Neural cell (in vitro differentiated cells): ENCODE measurements around the gene ADAM11.
"Not testable (repeated sequence)": the region's sequence is repeated elsewhere in the genome, so short reads cannot be mapped to it uniquely, and the experiment has no call there.

ENCODE experiments used
- EP300 ChIP-seq: fragments of 450-650 bp; conservative IDR thresholded peaks from 2 replicates; pipeline ENCODE4 v1.6.1; 2014; ENCODE audit warnings: antibody characterized with exemption, mild to moderate bottlenecking, moderate library complexity; ENCODE audit not compliant: poor library complexity, severe bottlenecking
- EZH2 ChIP-seq: fragments of 200-600, 300-800 bp; shearing (Covaris generic), sonication (generic); IDR thresholded peaks from 2 replicates; pipeline ENCODE4 v1.6.1; 2014; ENCODE audit warnings: antibody characterized with exemption, low read length, borderline replicate concordance, mild to moderate bottlenecking; ENCODE audit not compliant: insufficient read depth, poor library complexity, severe bottlenecking
- MXI1 ChIP-seq: fragments of 450-650 bp; conservative IDR thresholded peaks from 2 replicates; pipeline ENCODE4 v1.6.1; 2014; ENCODE audit warnings: antibody characterized with exemption, mild to moderate bottlenecking; ENCODE audit not compliant: poor library complexity, severe bottlenecking
- POLR2AphosphoS5 ChIP-seq: IDR thresholded peaks from 2 replicates; pipeline ENCODE4 v1.6.1; 2012
- RAD21 ChIP-seq: fragments of 450-650 bp; conservative IDR thresholded peaks from 2 replicates; pipeline ENCODE4 v1.6.1; 2014; ENCODE audit warnings: antibody characterized with exemption, mild to moderate bottlenecking, moderate library complexity
- SMC3 ChIP-seq: fragments of 450-650 bp; conservative IDR thresholded peaks from 2 replicates; pipeline ENCODE4 v1.6.1; 2014; ENCODE audit warnings: antibody characterized with exemption, mild to moderate bottlenecking, moderate library complexity; ENCODE audit not compliant: poor library complexity
- TAF1 ChIP-seq: IDR thresholded peaks from 2 replicates; pipeline ENCODE4 v1.6.1; 2012; ENCODE audit warnings: low read depth
- TF ChIP-seq, protein P1 (sequence below): fragments of 450-650 bp; IDR thresholded peaks from 2 replicates; pipeline ENCODE4 v1.5.1; 2014; ENCODE audit warnings: antibody characterized with exemption, mild to moderate bottlenecking, moderate library complexity; ENCODE audit not compliant: poor library complexity, severe bottlenecking
- TF ChIP-seq, protein P2 (sequence below): IDR thresholded peaks from 2 replicates; pipeline ENCODE4 v1.6.1; 2012; ENCODE audit warnings: borderline replicate concordance

DNA sequence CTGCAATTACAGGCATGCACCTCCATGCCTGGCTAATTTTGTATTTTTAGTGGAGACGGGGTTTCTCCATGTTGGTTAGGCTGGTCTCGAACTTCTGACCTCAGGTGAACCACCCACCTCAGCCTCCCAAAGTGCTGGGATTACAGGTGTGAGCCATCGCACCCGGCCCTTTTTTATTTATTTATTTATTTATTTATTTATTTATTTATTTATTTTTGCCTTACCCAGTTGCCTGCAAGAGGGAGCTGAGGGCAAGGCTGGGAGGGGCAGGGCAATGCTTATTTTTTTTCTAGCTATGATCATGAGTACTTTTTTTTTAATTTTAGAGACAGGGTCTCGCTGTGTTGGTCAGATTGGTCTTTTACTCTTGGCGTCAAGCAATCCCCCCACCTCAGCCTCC lies 32.7 kb upstream of the ADAM11 start:
- not testable (repeated sequence) for TF ChIP-seq EP300, EZH2, POLR2AphosphoS5, SMC3, MXI1, TAF1, RAD21
- TF ChIP-seq, protein P1, sequence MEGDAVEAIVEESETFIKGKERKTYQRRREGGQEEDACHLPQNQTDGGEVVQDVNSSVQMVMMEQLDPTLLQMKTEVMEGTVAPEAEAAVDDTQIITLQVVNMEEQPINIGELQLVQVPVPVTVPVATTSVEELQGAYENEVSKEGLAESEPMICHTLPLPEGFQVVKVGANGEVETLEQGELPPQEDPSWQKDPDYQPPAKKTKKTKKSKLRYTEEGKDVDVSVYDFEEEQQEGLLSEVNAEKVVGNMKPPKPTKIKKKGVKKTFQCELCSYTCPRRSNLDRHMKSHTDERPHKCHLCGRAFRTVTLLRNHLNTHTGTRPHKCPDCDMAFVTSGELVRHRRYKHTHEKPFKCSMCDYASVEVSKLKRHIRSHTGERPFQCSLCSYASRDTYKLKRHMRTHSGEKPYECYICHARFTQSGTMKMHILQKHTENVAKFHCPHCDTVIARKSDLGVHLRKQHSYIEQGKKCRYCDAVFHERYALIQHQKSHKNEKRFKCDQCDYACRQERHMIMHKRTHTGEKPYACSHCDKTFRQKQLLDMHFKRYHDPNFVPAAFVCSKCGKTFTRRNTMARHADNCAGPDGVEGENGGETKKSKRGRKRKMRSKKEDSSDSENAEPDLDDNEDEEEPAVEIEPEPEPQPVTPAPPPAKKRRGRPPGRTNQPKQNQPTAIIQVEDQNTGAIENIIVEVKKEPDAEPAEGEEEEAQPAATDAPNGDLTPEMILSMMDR, result not testable (repeated sequence)
- TF ChIP-seq, protein P2, sequence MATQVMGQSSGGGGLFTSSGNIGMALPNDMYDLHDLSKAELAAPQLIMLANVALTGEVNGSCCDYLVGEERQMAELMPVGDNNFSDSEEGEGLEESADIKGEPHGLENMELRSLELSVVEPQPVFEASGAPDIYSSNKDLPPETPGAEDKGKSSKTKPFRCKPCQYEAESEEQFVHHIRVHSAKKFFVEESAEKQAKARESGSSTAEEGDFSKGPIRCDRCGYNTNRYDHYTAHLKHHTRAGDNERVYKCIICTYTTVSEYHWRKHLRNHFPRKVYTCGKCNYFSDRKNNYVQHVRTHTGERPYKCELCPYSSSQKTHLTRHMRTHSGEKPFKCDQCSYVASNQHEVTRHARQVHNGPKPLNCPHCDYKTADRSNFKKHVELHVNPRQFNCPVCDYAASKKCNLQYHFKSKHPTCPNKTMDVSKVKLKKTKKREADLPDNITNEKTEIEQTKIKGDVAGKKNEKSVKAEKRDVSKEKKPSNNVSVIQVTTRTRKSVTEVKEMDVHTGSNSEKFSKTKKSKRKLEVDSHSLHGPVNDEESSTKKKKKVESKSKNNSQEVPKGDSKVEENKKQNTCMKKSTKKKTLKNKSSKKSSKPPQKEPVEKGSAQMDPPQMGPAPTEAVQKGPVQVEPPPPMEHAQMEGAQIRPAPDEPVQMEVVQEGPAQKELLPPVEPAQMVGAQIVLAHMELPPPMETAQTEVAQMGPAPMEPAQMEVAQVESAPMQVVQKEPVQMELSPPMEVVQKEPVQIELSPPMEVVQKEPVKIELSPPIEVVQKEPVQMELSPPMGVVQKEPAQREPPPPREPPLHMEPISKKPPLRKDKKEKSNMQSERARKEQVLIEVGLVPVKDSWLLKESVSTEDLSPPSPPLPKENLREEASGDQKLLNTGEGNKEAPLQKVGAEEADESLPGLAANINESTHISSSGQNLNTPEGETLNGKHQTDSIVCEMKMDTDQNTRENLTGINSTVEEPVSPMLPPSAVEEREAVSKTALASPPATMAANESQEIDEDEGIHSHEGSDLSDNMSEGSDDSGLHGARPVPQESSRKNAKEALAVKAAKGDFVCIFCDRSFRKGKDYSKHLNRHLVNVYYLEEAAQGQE, result not testable (repeated sequence)
